HEK293T (cell line): ENCODE results near the gene CCNB1.
"Not testable (repeated sequence)": the region's sequence is repeated elsewhere in the genome, so short reads cannot be mapped to it uniquely, and the experiment has no call there.

Experiments used
- ARNT ChIP-seq: fragments of 450-650 bp; IDR thresholded peaks from 2 replicates; pipeline ENCODE4 v1.6.1; 2017; ENCODE audit warnings: mild to moderate bottlenecking
- BHLHE40 ChIP-seq: fragments of 450-650 bp; IDR thresholded peaks from 2 replicates; pipeline ENCODE4 v1.6.1; 2016; ENCODE audit warnings: mild to moderate bottlenecking, moderate library complexity, borderline replicate concordance
- FOXA1 ChIP-seq: fragments of 450-650 bp; IDR thresholded peaks from 2 replicates; pipeline ENCODE4 v1.6.1; 2016; ENCODE audit warnings: mild to moderate bottlenecking
- FOXK2 ChIP-seq: fragments of 450-650 bp; IDR thresholded peaks from 2 replicates; pipeline ENCODE4 v1.6.1; 2016; ENCODE audit warnings: mild to moderate bottlenecking
- FOXM1 ChIP-seq: fragments of 450-650 bp; IDR thresholded peaks from 2 replicates; pipeline ENCODE4 v1.6.1; 2017; ENCODE audit warnings: mild to moderate bottlenecking, borderline replicate concordance
- HDGF ChIP-seq: fragments of 450-650 bp; IDR thresholded peaks from 2 replicates; pipeline ENCODE4 v1.6.1; 2017; ENCODE audit warnings: antibody characterized with exemption, borderline replicate concordance
- L3MBTL2 ChIP-seq: fragments of 450-650 bp; conservative IDR thresholded peaks from 2 replicates; pipeline ENCODE4 v1.6.1; 2016; ENCODE audit warnings: mild to moderate bottlenecking
- LEF1 ChIP-seq: fragments of 450-650 bp; IDR thresholded peaks from 2 replicates; pipeline ENCODE4 v1.6.1; 2017; ENCODE audit warnings: mild to moderate bottlenecking, borderline replicate concordance
- PKNOX1 ChIP-seq: fragments of 450-650 bp; IDR thresholded peaks from 2 replicates; pipeline ENCODE4 v1.6.1; 2016
- SP1 ChIP-seq: fragments of 450-650 bp; IDR thresholded peaks from 2 replicates; pipeline ENCODE4 v1.6.1; 2017
- ZNF384 ChIP-seq: fragments of 450-650 bp; IDR thresholded peaks from 2 replicates; pipeline ENCODE4 v1.6.1; 2016

- not testable (repeated sequence) for TF ChIP-seq LEF1, PKNOX1, HDGF, FOXA1, FOXM1, ARNT, FOXK2, ZNF384, SP1, BHLHE40, L3MBTL2
Measured at GRCh38 chr5:69220371-69220770, 53.4 kb downstream of the CCNB1 start.
